GM13977 (cell line): ENCODE data around the gene PTPRG.

Experiments used
- DNase-seq: peaks from one replicate; pipeline ENCODE4 v3.0.0; 2012; ENCODE audit warnings: low spot score
- CTCF ChIP-seq: IDR thresholded peaks from 2 replicates; pipeline ENCODE4 v1.5.1; 2012; ENCODE audit warnings: mild to moderate bottlenecking, control low read depth; ENCODE audit not compliant: insufficient read depth; ENCODE audit errors: extremely low read depth, missing control alignments
- in situ Hi-C: fragments of 300-500 bp; cut with MboI; formaldehyde crosslinking; loops from one replicate; pipeline ENCODE4 v1.12.0; 2022; ENCODE audit warnings: low sequenced_read_pairs, low pct_unique_long_range_greater_than_20kb, mixed read lengths, inconsistent platforms; ENCODE audit not compliant: unreplicated experiment

Gene PTPRG

GRCh38 chr3:62277450-62277849 is 716.1 kb downstream of the PTPRG start:
- DNase-seq: no peak
- TF ChIP-seq CTCF: no peak
- in situ Hi-C loops: no loop called here

- DNase-seq: no peak
- no peak for TF ChIP-seq CTCF
- in situ Hi-C loops: no loop called here
Measured at GRCh38 chr3:62277986-62278385, 716.6 kb downstream of the PTPRG start.

- TF ChIP-seq CTCF: no peak
- in situ Hi-C loops: no loop called here
- no peak for DNase-seq
Measured at GRCh38 chr3:62281726-62282125, 720.4 kb downstream of the PTPRG start.

GRCh38 chr3:62284442-62284841 is 723.1 kb downstream of the PTPRG start:
- TF ChIP-seq CTCF: no peak
- in situ Hi-C loops: no loop called here
- DNase-seq: no peak

- TF ChIP-seq CTCF: no peak
Measured at GRCh38 chr3:62287392-62287927, 726.1 kb downstream of the PTPRG start.

GRCh38 chr3:62289922-62290321 is 728.6 kb downstream of the PTPRG start:
- in situ Hi-C loops: no loop called here
- DNase-seq: no peak
- no peak for TF ChIP-seq CTCF

More at GRCh38 chr3:62287392-62287927, 726.1 kb downstream of the PTPRG start:
- in situ Hi-C loops: no loop called here
- DNase-seq: no peak
